ENCODE data around the gene ZNF319.

Gene ZNF319

DNA sequence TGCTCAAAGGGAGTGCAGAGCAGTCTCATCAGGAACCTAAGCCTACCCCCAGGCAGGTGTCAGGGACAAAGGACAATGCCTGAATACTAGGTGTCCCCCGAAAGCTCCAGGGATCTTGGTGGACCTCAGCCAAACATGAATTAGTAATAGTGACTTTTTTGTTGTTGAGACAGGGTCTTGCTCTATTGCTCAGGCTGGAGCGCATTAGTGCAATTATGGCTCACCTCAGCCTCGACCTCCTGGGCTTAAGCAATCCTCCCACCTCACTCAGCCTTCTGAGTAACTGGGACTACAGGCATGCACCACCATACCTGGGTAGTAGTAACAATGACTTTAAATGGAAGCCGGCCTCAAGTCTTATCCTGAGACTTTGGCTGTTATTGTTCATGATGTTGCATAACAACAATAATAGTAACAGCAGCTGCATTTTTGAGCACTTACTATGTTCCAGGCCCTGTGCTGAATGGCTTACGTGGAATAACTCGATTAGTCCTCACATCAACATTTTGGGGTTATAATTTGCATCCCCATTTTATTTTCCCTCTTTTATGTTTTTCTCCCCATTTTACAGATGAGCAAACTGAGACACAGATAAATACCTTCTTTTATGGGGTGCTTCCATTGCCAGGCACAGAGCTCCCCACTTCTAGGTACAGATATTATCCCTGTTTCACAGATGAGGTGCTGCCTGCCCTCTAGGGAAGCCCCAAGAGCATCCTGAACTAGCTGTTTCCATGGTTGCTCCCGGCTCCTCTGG is 49.1 kb downstream of the ZNF319 start:
- no peak for DNase-seq

DNA sequence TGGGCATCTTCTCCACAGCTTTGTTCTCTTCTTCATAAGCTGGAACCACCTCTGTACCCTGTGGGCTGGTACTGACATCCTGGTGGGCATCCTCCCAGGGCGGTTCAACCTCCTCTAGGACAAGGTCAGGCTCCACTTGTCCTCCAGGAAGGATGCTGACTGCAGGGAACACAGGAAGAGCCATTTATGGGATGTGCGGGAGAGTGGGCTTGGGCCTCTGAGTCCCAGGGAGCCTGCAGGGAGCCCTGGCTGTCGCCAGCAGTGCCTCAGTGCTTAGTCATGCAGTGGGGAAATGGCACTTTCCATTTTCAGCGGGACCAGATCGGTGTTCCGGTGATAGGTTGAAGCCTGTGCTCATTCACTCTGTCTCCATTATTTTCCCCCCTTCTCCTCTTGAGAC is 50.1 kb downstream of the ZNF319 start:
- DNase-seq = no peak

DNA sequence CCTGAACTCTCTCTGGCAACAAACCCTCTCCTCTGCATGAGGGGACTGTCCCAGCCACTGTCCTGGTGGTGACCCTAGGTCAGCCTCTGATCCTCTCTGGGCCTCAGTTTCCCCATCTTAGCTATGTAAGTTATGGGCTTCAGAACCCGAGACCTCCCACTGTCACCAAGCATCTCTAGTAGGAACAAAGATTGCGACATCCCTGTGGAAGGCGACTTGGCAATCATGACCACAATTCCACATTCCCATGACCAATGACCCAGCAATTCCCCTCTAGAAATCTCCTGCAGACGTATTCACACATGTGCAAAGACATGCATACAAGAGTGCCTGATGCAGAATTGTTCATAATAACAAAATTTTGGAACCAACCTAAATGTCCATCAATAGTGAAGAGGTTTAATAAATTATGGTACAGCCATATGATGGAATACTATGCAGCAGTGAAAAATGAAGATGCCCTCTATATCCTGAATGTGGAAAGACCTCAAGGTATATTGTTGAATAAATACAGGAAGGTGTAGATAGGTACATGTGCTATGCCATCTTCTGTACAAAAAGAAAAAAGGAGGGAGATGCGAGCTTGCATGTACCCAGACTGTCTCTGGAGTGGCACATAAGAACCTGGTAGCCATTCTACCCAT is 50.8 kb downstream of the ZNF319 start:
- DNase-seq = no peak

DNA sequence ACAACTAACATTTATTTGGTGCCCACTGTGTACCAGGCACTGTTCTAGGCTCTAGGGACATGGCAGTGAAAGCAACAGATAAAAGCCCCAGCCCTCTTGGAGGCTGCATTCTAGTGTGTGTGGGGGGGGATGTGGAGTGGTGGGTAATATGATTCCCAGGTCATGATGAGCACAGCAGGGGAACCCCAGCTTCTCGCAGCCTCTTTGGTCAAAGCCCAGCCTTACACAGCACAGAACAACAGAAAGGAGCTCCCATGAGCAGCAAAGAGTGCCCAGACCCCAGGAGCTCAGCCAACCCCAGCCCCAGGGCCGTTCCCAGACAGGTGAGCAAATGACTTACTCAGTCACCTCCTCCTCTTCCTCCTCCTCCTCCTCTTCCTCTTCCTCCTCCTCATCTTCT is 51.5 kb downstream of the ZNF319 start:
- DNase-seq = no peak

DNA sequence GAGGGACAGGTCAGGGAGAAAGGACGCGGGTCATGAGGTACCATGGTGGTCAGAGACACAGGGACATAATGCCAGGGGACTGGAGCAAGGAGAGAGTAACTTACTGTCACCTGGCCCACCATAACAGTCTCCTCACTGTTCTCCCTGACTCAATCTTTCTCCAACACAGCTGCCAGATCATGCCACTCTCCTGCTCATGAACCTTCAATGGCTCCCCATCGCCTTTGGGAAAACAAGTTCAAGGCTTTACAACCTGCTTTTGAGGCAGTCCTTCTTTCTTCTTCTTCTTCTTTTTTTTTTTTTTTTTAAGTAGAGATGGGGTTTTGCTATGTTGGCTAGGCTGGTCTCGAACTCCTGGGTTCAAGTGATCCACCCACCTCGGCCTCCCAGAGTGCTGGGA is 52.4 kb downstream of the ZNF319 start:
- DNase-seq = no peak

DNA sequence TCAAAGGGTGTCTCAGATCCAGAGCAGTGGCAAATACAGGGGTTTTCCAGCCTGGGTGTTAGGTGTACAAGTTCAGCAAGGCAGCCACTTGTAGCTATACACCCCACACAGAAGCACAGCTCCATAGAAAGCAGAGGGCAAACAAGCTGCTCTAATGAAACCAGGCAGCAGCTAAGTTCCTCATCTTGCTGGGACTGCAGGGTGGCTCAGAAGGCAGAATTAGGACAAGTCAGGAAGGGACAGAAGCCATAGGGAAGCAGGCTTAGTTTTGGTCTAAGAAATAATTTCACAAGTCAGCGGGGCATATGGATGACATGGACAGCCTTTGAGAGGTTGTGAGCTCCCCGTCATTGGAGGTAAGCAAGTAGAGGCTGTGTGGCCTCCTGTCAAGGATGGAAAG is 53.2 kb downstream of the ZNF319 start:
- no peak for DNase-seq

DNA sequence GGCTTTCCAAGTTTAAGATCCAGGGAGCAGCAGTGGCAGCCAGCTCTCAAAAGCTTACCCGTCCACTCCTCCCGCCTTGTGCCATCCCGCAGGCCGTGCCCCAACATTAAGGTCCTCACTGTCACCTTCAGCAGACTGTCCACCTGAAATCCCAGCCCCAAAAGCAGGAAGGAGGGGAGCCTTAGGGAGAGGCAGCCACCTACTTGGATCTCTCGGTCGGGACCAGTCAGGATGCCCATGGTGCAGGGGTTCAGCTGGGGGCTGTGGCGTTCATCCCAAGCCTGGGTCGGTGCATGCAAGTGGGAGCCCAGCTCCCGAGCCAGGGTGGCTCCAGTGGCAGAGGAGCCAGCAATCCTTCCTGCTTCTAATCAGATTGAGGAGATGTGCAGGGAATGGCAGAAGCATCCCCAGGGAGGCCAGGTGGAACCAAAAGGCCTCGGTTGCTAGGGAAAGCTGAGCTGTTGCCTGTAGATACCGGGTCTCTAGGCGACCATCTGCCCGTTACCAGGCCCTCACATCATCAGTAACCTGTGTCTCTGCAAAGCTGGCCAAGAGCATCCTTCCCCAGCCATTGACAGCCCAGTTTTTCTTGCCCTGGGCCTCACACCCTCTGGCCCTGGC is 54.2 kb downstream of the ZNF319 start:
- DNase-seq = no peak

DNA sequence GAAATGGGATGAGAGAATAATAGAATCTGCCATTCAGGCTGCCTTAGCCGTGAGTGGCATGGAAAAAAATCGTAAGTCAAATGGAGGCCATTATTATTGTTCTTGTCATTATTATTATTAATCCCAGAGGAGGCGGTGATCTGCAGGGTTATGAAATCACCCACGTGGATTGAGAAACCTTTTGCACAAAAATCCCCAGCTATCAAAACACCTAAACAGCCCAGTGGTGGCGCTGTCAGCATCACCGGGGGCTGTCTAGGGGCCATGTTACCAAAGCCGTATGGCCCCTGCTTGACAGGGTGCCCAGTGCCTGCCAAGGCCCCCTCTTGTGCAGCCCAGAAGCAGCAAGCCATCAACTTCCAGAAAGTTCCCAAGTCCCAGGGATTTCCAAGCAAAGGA is 54.7 kb downstream of the ZNF319 start:
- DNase-seq = no peak

DNA sequence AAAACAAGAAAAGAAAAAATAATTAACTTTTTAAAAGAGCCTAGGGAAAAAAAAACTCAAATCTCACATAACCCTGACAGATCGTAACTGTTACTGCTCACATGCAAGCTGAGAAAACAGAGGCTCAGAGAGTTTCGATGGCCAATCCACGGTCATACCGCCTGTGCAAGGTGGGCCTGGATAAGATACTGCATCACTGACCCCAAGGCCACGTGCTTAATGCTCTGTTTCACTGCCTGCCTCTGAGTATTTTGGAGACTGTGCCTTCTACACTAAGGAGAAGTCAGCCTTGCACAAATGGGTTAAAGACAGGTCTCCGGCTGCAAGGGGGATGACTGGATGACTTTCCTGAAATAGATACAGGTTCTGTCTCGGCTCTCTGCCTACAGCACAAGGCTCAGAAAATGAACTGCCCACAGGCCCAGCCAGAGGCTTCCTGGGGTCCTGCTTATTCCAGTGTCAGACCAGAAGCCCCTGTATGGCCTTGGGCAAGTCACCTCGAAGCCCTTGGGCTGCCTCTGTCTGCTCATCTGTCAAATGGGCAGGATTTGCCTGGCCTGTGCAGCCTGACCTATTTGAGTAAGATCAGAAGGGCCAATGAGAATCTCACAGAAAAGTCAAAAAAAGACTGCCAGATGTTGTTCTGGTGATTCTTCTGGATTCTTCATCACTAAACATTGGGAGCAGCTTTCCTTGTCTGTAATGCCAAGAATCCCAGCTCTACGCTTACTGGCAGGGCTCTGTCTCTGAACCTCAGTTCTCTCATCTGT is 55.3 kb downstream of the ZNF319 start:
- DNase-seq = no peak
